A549 (cell line): ENCODE data around the gene DLGAP1.

Experiments used
- ATOH8 ChIP-seq: fragments of 250-450 bp; sonication (Bioruptor Pico); IDR thresholded peaks from 2 replicates; pipeline ENCODE4 v1.5.0; 2020; ENCODE audit warnings: low read depth, mild to moderate bottlenecking, moderate library complexity
- CTCF ChIP-seq: fragments of >200 bp; sonication (Bioruptor Twin); formaldehyde crosslinking; IDR thresholded peaks from 3 replicates; pipeline ENCODE4 v1.5.1; 2016
- GATA3 ChIP-seq: IDR thresholded peaks from 2 replicates; pipeline ENCODE4 v1.6.1; 2012; ENCODE audit warnings: borderline replicate concordance
- HOXA7 ChIP-seq: fragments of 250-450 bp; sonication (Bioruptor Pico); IDR thresholded peaks from 2 replicates; pipeline ENCODE4 v1.5.0; 2020; ENCODE audit warnings: mild to moderate bottlenecking, moderate library complexity
- JUNB ChIP-seq: fragments of >200 bp; sonication (Bioruptor Twin); formaldehyde crosslinking; IDR thresholded peaks from 2 replicates; pipeline ENCODE4 v1.6.1; 2016
- MAFK ChIP-seq: fragments of 450-650 bp; IDR thresholded peaks from 2 replicates; pipeline ENCODE4 v1.6.1; 2014; ENCODE audit not compliant: partially characterized antibody
- POLR2A ChIP-seq: IDR thresholded peaks from 2 replicates; pipeline ENCODE4 v1.6.1; 2012; ENCODE audit warnings: mild to moderate bottlenecking, low read length
- RAD21 ChIP-seq, 2 experiments: fragments of >200 bp in 1 of 2; sonication (Bioruptor Twin) in 1 of 2; formaldehyde crosslinking in 1 of 2; IDR thresholded peaks in 1 of 2; conservative IDR thresholded peaks in 1 of 2; 2 replicates in 1 of 2; 3 replicates in 1 of 2; pipeline ENCODE4 v1.6.1; 2012 to 2018; ENCODE audit warnings: inconsistent platforms in 1 of 2
- RCOR1 ChIP-seq: fragments of 150-350 bp; IDR thresholded peaks from 2 replicates; pipeline ENCODE4 v1.6.1; 2014; ENCODE audit warnings: antibody characterized with exemption, low read length, low read depth
- REST ChIP-seq: fragments of 200-600 bp; sonication (generic); IDR thresholded peaks from 2 replicates; pipeline ENCODE4 v1.6.1; 2016; ENCODE audit warnings: antibody characterized with exemption, mild to moderate bottlenecking, moderate library complexity
- RNF2 ChIP-seq: fragments of 200-600 bp; sonication (generic); IDR thresholded peaks from 2 replicates; pipeline ENCODE4 v1.6.1; 2016; ENCODE audit warnings: low read depth, mild to moderate bottlenecking, antibody characterized with exemption, moderate library complexity, borderline replicate concordance
- ZC3H11A ChIP-seq: fragments of 450-650 bp; IDR thresholded peaks from 2 replicates; pipeline ENCODE4 v1.6.1; 2014; ENCODE audit warnings: antibody characterized with exemption, mild to moderate bottlenecking
- ZFP36 ChIP-seq: fragments of 450-650 bp; IDR thresholded peaks from 2 replicates; pipeline ENCODE4 v1.6.1; 2014; ENCODE audit warnings: borderline replicate concordance; ENCODE audit not compliant: partially characterized antibody

DNA sequence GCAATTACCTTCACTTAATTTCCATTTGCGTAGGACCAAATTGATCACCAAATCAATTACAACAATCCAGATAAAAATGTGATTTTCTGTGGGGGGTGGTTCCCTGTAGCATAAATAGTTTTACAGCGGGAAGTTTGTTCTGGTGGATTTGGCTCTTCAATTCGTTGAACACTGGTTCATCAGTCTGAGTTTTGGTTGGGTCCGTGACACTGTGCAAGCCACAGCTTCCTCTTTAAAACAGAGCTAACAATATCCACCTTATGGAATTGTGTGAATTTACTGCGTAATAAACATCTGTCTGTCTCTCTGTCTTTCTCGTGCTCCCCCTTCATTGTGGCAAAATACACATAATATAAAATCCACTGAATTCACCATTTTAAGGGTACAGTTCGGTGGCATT is 694.4 kb downstream of the DLGAP1 start:
- TF ChIP-seq CTCF (no peak), JUNB (no peak), RCOR1 (no peak), ZC3H11A (no peak), ZFP36 (no peak), RAD21 (conservative IDR thresholded peaks at IDR 0.05 in 1 of 2, IDR thresholded peaks at IDR 0.05 in 1 of 2) (no peak), HOXA7 (CRISPR knock-in tag) (no peak), ATOH8 (no peak), POLR2A (no peak), RNF2 (no peak), GATA3 (no peak), REST (no peak), MAFK (no peak)
